Measurements from ENCODE around the gene ZNF662. TPM values are rescaled to one million over a fixed set of nuclear protein-coding genes. Genes with fewer than 3 reads are reported as not detected.

The ZNF662 gene
- 2.7 TPM for total RNA-seq
- long read RNA-seq, partial matches to known transcripts = 0 of 3 reads
- long read RNA-seq, other reads (novel, unspliced or antisense) = 1 of 3 reads

DNA sequence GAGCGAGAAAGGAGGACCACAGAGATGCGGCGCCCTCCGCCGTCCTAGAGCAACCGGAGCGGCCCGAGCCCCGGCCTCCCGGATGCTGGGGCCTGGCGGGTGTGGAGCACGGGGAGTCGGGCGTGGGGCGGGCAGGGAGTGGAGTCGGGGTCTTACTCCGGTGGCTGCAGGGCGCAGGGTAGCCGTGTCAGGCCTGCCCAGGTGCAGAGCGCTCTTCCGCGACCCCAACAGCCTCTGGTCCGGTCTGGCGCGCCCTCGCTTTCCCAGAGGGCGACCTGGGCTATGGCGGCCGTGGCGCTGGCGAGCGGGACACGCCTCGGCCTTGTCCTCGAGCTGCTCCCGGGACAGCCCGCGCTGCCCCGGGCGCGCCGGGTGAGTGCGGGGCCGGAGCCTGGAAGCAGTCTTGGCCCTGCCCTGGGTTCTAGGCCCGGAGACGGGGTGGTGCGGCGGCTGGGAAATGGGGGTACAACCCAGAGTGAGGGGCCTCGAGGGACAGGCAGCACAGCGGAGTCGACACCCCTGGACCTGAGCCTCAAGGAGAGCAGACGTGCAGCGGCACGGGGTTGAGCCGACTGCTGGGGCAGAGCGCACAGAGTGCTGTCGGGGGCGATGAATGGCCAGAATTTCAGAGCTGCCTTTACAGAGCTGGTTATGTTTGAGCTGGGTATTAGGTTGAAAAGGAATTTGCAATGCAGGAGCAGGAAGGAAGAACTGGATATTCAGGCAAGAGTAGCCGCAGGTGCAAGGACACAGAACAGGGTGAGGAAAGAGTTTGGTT is at the start of gene ZNF662:
TSS of gene ZNF662 (plus strand) at position 73 of the 778 bp plus-strand sequence. CDS start 1,973 bp downstream, outside the sequence.
- peaks cover 23% of the 10 kb centered on the region for H3K4me1 ChIP-seq
- peaks cover 35% of the 10 kb centered on the region for H3K36me3 ChIP-seq
- peak within 1 kb of the TSS; percentile 81 for H3K4me3 ChIP-seq
- TF ChIP-seq CTCF (IDR thresholded peaks at IDR 0.05; ENCODE audit: borderline replicate concordance) = no peak
- intact Hi-C loops (cut with micrococcal nuclease) = no loop called here
- DNase-seq = peak; percentile 62
- no peaks in the 10 kb centered on the region for H3K27me3 ChIP-seq (ENCODE audit: low read depth)
- H3K27ac ChIP-seq (replicated peaks) = peak within 1 kb of the TSS; percentile 73
- H3K9me3 ChIP-seq (replicated peaks) = peaks cover 15% of the 10 kb centered on the region

GRCh38 chr3:42856544-42856943 is 49.4 kb upstream of the ZNF662 start:
- Histone ChIP-seq H3K4me3 (no peak overlapping the region), H3K27me3 (ENCODE audit: low read depth) (no peaks in the 10 kb centered on the region), H3K36me3 (no peaks in the 10 kb centered on the region), H3K9me3 (replicated peaks) (no peaks in the 10 kb centered on the region), H3K27ac (replicated peaks) (no peak overlapping the region), H3K4me1 (no peaks in the 10 kb centered on the region)
- no peak for TF ChIP-seq CTCF (IDR thresholded peaks at IDR 0.05; ENCODE audit: borderline replicate concordance)
- no peak for DNase-seq
- intact Hi-C loops (cut with micrococcal nuclease) = no loop called here

GRCh38 chr3:42864321-42864950 is 41.5 kb upstream of the ZNF662 start:
- no peaks in the 10 kb centered on the region for H3K9me3 ChIP-seq (replicated peaks)
- H3K4me1 ChIP-seq = no peaks in the 10 kb centered on the region
- intact Hi-C loops (cut with micrococcal nuclease) = no loop called here
- no peak for DNase-seq
- H3K27ac ChIP-seq (replicated peaks) = no peak overlapping the region
- H3K4me3 ChIP-seq = no peak overlapping the region
- no peaks in the 10 kb centered on the region for H3K27me3 ChIP-seq (ENCODE audit: low read depth)
- H3K36me3 ChIP-seq = no peaks in the 10 kb centered on the region
- no peak for TF ChIP-seq CTCF (IDR thresholded peaks at IDR 0.05; ENCODE audit: borderline replicate concordance)

GRCh38 chr3:42865256-42865655 is 40.7 kb upstream of the ZNF662 start:
- H3K27me3 ChIP-seq (ENCODE audit: low read depth) = no peaks in the 10 kb centered on the region
- TF ChIP-seq CTCF (IDR thresholded peaks at IDR 0.05; ENCODE audit: borderline replicate concordance) = no peak
- intact Hi-C loops (cut with micrococcal nuclease) = no loop called here

GRCh38 chr3:42867138-42867537 is 38.8 kb upstream of the ZNF662 start:
- no peaks in the 10 kb centered on the region for H3K36me3 ChIP-seq
- no peaks in the 10 kb centered on the region for H3K27me3 ChIP-seq (ENCODE audit: low read depth)
- no peaks in the 10 kb centered on the region for H3K9me3 ChIP-seq (replicated peaks)
- no peak overlapping the region for H3K27ac ChIP-seq (replicated peaks)
- DNase-seq = no peak
- no peak overlapping the region for H3K4me3 ChIP-seq
- TF ChIP-seq CTCF (IDR thresholded peaks at IDR 0.05; ENCODE audit: borderline replicate concordance) = no peak
- peaks cover 13% of the 10 kb centered on the region for H3K4me1 ChIP-seq
- intact Hi-C loops (cut with micrococcal nuclease) = no loop called here

More at GRCh38 chr3:42865256-42865655, 40.7 kb upstream of the ZNF662 start:
- Histone ChIP-seq H3K9me3 (replicated peaks) (no peaks in the 10 kb centered on the region), H3K27ac (replicated peaks) (no peak overlapping the region), H3K36me3 (no peaks in the 10 kb centered on the region), H3K4me1 (no peaks in the 10 kb centered on the region), H3K4me3 (no peak overlapping the region)
- DNase-seq = no peak
